Lung (tissue), 12 donors: ENCODE measurements around the gene FAM25A. TPM values are rescaled to one million over a fixed set of nuclear protein-coding genes. Genes with fewer than 3 reads are reported as not detected.
A peak's percentile ranks its signal among the peaks of the same experiment; 100 is the strongest.
"Not testable (repeated sequence)": the region's sequence is repeated elsewhere in the genome, so short reads cannot be mapped to it uniquely, and the experiment has no call there.

Source experiments
- ATAC-seq: fragments of 200-7000 bp; cut with Tn5 transposase; one replicate; pipeline ENCODE4 v1.9.1; 2020; ENCODE audit warnings: moderate number of reproducible peaks; ENCODE audit not compliant: insufficient read depth, low FRiP score
- DNase-seq, 3 donors: peaks; one replicate each; pipeline ENCODE4 v3.0.0-alpha.2; 2013 to 2017
- H3K27ac ChIP-seq, 2 donors: one replicate each; pipeline ENCODE4 v1.5.1; 2013; ENCODE audit warnings: mild to moderate bottlenecking in 2 of 2, moderate library complexity in 2 of 2, control low read depth in 1 of 2, inconsistent platforms in 1 of 2, low read depth in 1 of 2, low read length in 1 of 2
- H3K27me3 ChIP-seq, 3 donors: one replicate each; pipeline ENCODE4 v1.5.1; 2013; ENCODE audit warnings: low read length in 2 of 3; ENCODE audit not compliant: control insufficient read depth in 3 of 3, insufficient read depth in 3 of 3
- H3K36me3 ChIP-seq, 4 donors: one replicate each; pipeline ENCODE4 v1.5.1; 2013; ENCODE audit warnings: low read length in 4 of 4, mild to moderate bottlenecking in 1 of 4, moderate library complexity in 1 of 4; ENCODE audit not compliant: control insufficient read depth in 4 of 4, insufficient read depth in 4 of 4
- H3K4me1 ChIP-seq, 5 donors: one replicate each; pipeline ENCODE4 v1.5.1; 2013; ENCODE audit warnings: low read length in 5 of 5, mild to moderate bottlenecking in 2 of 5, moderate library complexity in 1 of 5; ENCODE audit not compliant: control insufficient read depth in 5 of 5, insufficient read depth in 5 of 5
- H3K4me3 ChIP-seq: one replicate; pipeline ENCODE4 v1.5.1; 2013; ENCODE audit warnings: mild to moderate bottlenecking, control low read depth, moderate library complexity
- H3K9ac ChIP-seq, 2 donors: one replicate each; pipeline ENCODE4 v1.5.1; 2013; ENCODE audit warnings: low read length in 2 of 2, control low read depth in 1 of 2; ENCODE audit not compliant: insufficient read depth in 1 of 2
- H3K9me3 ChIP-seq, 4 donors: one replicate each; pipeline ENCODE4 v1.5.1; 2013; ENCODE audit warnings: low read length in 3 of 4, mild to moderate bottlenecking in 1 of 4, moderate library complexity in 1 of 4; ENCODE audit not compliant: control insufficient read depth in 4 of 4, insufficient read depth in 3 of 4
- WGBS, 2 donors: extraction: QIAGEN DNeasy Blood & Tissue Kit; methylation state at CpG; one replicate each; pipeline ENCODE4 v1.1.7; 2013; 5-methylcytosine and 5-hydroxymethylcytosine counted together
- polyA plus RNA-seq, 2 donors: library from polyadenylated mRNA; stranded (reverse); fragments of 200-250 nt; gene quantifications; one replicate each; pipeline ENCODE4 v1.2.1, GENCODE V29; 2013
- total RNA-seq, 2 donors: library from RNA; depleted of rRNA in 1 of 2; stranded (reverse); fragments of >200 nt in 1 of 2; gene quantifications; one replicate each; pipeline ENCODE4 v1.2.1, GENCODE V29; 2014 to 2021
- TF ChIP-seq, protein P1 (sequence below): IDR thresholded peaks from 2 replicates; pipeline ENCODE4 v1.5.1; 2012; ENCODE audit warnings: mild to moderate bottlenecking; ENCODE audit errors: control extremely low read depth, extremely low read depth
- donor health status: control.
- donor health status: control.
- donor health status: Bipolar disorder and iron deficiency.
- donor health status: healthy.
- donor health status: DM: yes; HTN: yes; CAD: no.

FAM25A gene
- total and polyA plus RNA-seq, 4 donors = 0.45 TPM; not detected in 3

DNA sequence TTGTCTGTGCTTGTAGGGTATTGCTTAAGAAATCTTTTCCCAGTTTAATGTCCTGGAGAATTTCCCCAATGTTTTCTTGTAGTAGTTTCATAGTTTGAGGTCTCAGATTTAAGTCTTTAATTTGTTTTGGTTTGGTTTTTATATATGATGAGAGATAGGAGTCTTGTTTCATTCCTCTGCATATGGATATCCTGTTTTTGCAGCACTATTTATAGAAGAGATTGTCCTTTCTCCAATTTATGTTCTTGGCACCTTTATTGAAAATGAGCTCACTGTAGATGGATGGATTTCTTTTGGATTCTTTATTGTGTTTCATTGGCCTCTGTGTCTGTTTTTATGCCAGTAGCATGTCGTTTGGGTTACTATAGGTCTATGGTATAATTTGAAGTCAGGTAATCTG, 31.6 kb upstream of the FAM25A start:
- no peak for DNase-seq
- H3K9me3 ChIP-seq = no peaks in the 10 kb centered on the region
- TF ChIP-seq, protein P1, sequence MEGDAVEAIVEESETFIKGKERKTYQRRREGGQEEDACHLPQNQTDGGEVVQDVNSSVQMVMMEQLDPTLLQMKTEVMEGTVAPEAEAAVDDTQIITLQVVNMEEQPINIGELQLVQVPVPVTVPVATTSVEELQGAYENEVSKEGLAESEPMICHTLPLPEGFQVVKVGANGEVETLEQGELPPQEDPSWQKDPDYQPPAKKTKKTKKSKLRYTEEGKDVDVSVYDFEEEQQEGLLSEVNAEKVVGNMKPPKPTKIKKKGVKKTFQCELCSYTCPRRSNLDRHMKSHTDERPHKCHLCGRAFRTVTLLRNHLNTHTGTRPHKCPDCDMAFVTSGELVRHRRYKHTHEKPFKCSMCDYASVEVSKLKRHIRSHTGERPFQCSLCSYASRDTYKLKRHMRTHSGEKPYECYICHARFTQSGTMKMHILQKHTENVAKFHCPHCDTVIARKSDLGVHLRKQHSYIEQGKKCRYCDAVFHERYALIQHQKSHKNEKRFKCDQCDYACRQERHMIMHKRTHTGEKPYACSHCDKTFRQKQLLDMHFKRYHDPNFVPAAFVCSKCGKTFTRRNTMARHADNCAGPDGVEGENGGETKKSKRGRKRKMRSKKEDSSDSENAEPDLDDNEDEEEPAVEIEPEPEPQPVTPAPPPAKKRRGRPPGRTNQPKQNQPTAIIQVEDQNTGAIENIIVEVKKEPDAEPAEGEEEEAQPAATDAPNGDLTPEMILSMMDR = no peak
- 63 to 68% methylated on average over 1 of the region's 1 CpG for WGBS, 2 donors
- H3K27ac ChIP-seq = no peak overlapping the region
- no peak for ATAC-seq
- H3K27me3 ChIP-seq = no peaks in the 10 kb centered on the region
- H3K9ac ChIP-seq = no peak overlapping the region
- no peaks in the 10 kb centered on the region for H3K4me1 ChIP-seq
- H3K36me3 ChIP-seq = no peaks in the 10 kb centered on the region
- no peak overlapping the region for H3K4me3 ChIP-seq

DNA sequence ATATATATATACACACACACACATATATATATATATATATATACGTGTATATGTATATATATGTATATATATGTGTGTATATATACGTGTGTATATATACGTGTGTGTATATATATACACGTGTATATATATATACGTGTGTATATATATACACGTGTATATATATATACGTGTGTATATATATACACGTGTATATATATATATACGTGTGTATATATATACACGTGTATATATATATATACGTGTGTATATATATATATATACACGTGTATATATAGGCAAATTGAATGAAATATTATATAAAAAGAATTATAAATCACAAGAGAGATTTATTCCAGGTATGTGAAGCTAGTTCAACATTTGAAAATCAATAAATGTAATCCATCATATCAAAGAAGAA, 28.7 kb upstream of the FAM25A start:
- H3K4me3 ChIP-seq, H3K4me1 ChIP-seq, H3K9me3 ChIP-seq, ATAC-seq, H3K9ac ChIP-seq, H3K27me3 ChIP-seq, H3K36me3 ChIP-seq, DNase-seq, H3K27ac ChIP-seq: not testable (repeated sequence)
- WGBS, 2 donors = 80 to 88% methylated on average over 12 of the region's 12 CpGs

GRCh38 chr10:86992456-86992855, 27.6 kb upstream of the FAM25A start:
- TF ChIP-seq, protein P1 = no peak
- Histone ChIP-seq H3K27ac (no peak overlapping the region), H3K27me3 (no peaks in the 10 kb centered on the region), H3K9me3 (no peaks in the 10 kb centered on the region), H3K9ac (no peak overlapping the region), H3K4me1 (no peaks in the 10 kb centered on the region), H3K4me3 (no peak overlapping the region), H3K36me3 (no peaks in the 10 kb centered on the region)
- DNase-seq (peak in 1 of 3 donors; percentile 3), ATAC-seq (no peak)

DNA sequence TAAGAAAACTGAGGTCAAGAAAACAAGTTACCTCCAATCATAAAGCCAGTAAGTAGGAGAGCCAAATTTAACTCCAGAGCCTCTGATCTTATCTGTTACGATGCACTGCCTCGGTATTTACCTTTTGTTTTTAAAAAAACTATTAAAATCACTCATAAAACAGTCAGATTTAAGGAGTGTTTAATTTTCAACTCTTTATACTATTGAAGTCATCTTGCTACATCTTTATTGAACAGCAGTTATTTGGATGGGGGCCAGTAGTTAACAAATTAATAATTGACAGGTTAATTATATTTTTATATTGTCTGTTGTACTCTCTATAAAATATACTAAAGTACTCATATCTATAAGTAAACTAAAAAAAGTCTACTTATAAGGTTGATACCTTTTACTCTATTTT, 27.2 kb upstream of the FAM25A start:
- no peaks in the 10 kb centered on the region for H3K9me3 ChIP-seq
- no peak overlapping the region for H3K27ac ChIP-seq
- H3K36me3 ChIP-seq = no peaks in the 10 kb centered on the region
- no peak for ATAC-seq
- no peaks in the 10 kb centered on the region for H3K27me3 ChIP-seq
- TF ChIP-seq, protein P1 = no peak
- H3K4me1 ChIP-seq = no peaks in the 10 kb centered on the region
- no peak overlapping the region for H3K4me3 ChIP-seq
- H3K9ac ChIP-seq = no peak overlapping the region
- DNase-seq = no peak
- 82 to 86% methylated on average over 2 of the region's 2 CpGs for WGBS, 2 donors

- not testable (repeated sequence) for H3K9ac ChIP-seq, H3K4me3 ChIP-seq, H3K27me3 ChIP-seq, ATAC-seq, H3K4me1 ChIP-seq, H3K9me3 ChIP-seq, DNase-seq, H3K36me3 ChIP-seq, H3K27ac ChIP-seq
- 47 to 63% methylated on average over 6 of the region's 6 CpGs for WGBS, 2 donors
These were observed 20.2 kb upstream of the FAM25A start for GRCh38 chr10:86999802-87000403.
